HG02571 (cell line): ENCODE data around the gene SORBS2.

Source experiments
- ATAC-seq: cut with Tn5 transposase; IDR thresholded peaks from one replicate; pipeline ENCODE4 v1.9.1; 2021; ENCODE audit warnings: mild to moderate bottlenecking, moderate library complexity; ENCODE audit not compliant: unreplicated experiment

SORBS2 gene

DNA sequence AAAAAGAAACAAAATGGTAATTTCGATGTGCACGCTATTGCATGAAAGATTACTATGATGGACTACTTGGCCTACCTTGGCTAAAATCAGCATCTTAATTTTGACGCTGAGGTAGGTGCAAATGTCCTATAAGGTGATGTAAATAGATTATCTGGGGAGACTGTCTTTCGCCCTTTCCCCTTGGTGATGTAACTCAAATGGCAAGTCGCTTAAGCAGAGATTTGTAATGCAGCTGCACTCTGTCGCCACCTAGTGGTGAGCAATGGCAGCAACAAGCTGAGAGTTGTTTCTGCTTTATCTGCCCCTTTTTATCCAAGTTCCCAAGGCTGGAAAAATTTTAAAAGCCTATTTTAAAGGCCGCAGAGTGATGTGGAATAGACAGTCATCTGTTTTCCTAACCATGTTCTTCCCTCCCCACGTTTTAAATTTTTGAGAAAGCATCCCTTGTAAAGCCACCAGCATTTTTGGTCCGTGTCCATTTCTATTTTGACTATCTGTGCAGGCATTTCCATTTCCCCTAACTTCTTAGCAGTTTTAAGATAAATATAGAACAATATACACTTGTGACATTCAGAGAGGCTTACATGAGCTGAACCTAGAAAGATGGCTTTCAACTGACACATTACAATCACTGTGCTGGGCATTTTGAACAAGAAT, 214.3 kb downstream of the SORBS2 start:
- peak; percentile 69 for ATAC-seq

DNA sequence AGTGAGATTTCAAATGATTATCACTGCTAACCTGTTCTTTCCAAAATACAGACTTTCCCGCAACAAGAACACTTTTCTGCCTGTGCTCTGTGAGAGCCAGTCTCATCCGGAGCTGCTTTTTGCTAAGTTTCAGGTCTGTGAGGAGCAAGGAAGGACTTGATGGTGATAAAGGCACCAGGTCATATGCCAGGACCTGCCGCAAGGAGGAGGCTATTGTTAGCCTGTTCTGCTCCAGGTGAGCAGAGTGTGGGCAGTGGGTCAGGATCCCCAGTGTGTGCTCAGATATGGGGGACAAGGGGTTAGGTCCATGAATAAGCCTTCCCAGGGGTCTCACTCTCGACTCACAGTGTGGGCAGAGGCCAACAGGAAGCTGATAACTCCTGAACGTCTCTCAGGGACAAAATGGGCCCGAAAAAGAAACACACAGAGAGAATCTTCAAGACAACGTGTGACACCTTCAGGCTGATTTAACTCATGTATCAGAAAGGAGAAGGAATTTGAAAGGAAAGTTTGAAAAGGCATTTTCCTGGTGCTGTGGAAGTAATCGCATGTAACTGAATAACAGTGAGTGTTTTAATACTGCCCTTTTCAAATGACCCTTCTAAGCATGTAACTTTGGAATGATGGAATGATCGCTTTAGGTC, 219.0 kb downstream of the SORBS2 start:
- no peak for ATAC-seq

DNA sequence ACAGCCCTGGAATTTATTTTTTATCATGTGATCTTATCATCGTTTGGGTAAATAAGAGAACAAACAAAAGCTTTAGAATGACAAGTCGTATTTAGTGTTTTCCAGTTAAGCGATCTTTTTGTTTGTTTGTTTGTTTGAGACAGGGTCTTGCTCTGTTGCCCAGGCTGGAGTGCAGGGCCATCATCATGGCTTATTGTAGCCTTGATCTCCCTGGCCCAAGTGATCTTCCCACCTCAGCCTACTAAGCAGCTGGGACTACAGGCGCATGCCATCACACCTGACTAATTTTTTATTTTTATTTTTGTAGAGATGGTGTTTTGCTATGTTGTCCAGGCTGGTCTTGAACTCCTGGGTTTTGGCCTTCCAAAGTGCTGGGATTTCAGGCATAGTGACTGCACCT, 219.6 kb downstream of the SORBS2 start:
- ATAC-seq, result no peak

GRCh38 chr4:185591679-185592141, 220.3 kb downstream of the SORBS2 start:
- no peak for ATAC-seq

DNA sequence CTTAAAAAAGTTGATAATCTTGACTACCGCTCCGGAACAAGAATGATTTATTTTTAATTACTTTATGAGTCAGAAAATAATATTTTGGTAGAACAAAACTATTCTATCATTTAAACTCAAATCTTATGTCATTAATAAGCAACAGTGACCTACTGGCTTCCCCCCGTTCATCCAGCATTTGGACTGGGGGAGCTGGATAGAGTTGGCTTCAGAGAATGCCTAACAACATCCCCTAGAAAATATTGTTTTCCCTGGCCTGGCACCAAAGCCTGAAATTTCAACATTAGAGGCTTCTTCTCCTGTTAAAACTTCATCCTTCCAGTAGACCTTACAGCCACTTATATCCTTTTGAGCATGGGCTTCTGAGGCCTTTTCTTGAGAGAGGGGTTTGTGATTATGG, 221.0 kb downstream of the SORBS2 start:
- no peak for ATAC-seq

DNA sequence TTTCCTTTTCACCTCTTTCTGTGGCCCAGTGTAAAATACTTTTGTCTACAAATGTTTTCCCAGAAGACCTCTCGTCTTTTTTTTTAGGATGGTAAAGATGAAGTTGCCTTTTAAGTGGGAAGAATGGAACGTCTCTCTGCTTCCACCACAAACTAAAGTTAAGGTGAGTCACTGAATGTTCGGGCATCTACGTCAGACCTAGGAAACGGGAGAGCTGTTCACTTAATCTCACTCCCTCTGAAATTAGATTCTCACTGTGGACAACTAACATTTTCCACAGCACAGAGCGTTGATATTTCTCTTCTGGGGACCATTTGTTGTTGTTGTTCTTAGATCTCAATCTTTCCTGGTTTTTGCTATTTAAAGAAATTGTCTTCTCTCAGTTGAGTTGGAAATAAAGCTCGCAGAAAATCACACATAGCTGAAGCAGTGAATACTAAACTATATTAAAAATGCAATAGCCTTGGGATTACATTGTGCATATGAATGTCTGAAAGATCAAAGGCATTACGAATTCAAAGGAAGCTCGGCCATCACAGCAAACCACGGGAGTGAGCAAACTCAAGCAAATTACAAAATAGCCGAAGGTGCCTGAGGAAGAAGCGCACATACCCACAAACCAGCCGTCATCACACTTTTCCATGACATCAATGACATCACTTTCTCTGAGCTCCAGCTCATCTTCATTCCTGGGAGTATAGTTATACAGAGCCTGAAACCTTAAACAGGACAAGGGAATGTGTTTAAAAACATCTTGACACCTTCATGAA, 222.7 kb downstream of the SORBS2 start:
- ATAC-seq, result no peak

- ATAC-seq, result peak; percentile 99
Observed at GRCh38 chr4:185587427-185588161, 224.4 kb downstream of the SORBS2 start.

- no peak for ATAC-seq
Observed at GRCh38 chr4:185587030-185587426, 225.0 kb downstream of the SORBS2 start.

- ATAC-seq, result no peak
Observed at GRCh38 chr4:185585211-185585610, 226.8 kb downstream of the SORBS2 start.

DNA sequence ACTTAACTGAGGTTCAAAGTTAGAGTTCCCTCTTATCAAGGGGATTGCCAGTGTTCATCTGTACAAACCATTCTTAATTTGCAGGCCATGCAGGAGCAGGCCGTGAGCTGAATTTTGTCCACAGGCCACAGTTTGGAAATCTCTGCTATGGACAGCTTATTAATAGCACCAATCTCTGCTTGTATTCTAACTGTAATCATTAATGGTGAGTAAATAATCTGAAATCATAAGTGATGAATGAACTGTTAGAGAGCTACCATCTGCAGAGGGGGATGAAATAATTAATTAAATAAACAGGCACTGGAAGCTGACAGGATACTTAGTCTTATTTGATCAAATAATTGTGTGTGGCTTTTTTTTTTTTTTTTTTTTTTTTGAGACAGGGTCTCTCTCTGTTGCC, 228.2 kb downstream of the SORBS2 start:
- no peak for ATAC-seq

DNA sequence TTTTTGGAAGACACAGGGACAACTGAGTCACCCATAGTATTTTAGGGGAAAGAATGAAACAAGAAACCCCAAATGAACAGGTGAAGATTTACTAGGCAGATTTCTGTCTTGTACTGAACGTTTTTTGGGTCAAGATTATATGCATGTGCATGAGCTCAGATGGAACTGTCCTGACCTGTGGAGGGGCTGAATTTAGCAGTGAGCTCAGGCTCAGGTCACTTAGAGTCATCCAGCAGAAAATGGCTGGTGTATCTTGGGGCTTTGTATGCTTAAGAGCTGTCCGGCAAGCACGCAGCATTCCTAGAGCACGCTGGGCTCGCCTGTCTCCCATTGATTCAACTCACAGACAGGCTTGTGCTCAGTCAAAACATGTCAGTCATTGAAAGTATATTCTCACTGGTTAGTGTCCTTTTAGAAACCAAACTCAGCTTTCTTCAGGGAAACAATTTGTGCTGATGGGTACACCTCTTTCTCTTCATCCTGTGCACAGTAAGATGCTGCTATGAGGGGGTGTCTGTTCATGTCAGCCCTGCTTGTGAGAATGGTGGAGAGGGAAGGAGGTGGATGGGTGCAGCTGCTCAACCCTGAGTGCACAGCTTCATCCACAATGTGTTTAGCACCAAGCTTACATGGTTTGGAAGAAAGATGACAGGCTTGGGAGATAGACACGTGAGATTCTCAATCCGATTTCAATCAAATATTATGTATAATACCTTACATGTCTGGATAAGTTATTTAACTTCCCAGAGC, 229.2 kb downstream of the SORBS2 start:
- ATAC-seq, result no peak

DNA sequence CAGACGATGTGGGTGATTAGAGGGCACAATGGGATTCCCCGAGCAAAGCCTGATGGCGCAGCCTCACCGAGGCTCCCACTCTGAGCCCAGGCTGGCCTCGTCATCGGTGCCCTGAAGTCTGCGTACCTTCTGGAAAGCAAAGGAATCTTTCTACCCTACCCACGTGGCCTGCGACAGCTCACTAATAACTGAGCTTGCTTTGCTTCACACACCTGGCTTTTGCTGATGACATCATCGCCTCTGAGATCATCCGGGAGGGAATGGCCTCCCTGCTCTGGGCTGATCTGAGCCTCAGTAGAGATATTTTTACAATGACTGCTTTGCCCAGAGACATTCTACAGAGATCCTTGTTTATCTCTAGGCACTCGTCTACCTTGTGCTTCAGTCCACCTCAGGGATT, 231.3 kb downstream of the SORBS2 start:
- no peak for ATAC-seq

- no peak for ATAC-seq
Observed at GRCh38 chr4:185578284-185578683, 233.7 kb downstream of the SORBS2 start.

DNA sequence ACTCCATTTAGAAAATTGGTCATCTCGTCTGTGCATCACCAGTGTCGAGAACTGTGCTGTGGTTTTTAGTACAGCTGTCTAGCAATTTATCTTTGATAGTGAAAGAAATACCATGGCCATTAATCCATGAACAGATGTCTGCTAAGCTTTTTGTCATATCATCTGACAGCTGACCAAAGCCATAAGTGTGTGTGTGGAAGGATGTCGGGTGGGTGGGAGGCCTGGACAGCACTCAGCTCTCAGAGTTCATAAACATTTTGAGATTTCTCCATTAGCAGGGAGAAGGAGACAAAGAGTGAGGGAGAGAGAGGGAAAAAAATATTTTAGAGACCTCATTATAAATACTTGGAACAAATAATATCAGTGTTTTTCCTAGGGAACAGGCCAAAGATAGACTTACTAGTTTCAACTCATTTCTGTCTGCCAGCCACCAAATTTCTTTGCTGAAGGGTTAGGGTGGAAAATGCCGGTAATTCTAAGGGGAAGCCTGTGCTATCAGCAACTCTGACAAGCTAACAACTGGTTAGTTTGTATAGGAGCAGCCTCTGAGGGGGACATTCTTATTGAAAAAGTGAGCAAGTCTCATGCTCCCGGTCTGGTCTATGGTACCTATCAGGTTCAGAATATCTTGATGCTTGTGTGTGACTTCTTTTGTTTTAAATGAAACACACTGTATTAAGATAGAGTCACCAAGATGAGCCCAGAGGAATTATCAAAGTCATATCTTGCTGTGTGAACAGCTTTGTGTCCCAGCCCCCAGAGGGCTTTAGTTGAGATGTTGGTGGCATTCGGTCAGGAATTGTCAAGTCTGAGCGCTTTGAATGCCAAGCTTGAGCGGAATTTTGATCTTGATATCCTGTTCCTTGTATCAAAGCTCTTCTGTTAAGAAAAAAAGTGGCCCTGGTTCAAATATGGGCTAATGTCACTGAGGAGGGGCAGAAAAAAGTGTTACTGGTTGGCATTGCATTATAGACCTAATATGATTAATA, 234.7 kb downstream of the SORBS2 start:
- no peak for ATAC-seq

DNA sequence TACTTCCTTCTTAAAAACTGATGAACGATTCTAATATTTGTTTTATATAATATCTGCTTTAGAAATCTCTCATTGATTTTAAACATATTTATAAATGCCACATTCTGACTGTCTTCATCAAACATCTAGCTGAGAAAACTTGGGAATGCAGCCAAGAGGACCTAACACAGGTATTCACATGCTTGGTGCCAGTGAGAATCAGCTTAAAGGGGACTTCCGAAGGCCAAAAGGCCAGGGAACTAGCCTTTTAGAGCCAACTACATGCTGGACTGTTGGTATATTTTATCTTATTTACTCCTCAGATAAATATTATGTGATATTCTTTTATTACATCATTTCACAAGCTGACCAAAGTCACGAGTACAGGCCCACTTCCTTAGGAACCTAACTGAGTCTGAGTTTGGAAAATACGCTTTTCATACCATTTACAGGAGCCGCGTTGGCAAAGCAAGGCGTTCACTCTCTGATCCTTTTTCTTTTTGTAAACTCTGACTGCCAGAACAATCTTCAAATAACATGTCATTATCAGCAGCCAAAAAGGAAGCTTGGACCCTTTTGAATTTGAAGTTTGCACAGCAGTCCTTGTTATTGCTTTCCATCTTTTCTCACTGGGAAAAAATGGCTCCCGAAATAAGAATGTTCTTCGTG, 235.6 kb downstream of the SORBS2 start:
- ATAC-seq, result no peak

DNA sequence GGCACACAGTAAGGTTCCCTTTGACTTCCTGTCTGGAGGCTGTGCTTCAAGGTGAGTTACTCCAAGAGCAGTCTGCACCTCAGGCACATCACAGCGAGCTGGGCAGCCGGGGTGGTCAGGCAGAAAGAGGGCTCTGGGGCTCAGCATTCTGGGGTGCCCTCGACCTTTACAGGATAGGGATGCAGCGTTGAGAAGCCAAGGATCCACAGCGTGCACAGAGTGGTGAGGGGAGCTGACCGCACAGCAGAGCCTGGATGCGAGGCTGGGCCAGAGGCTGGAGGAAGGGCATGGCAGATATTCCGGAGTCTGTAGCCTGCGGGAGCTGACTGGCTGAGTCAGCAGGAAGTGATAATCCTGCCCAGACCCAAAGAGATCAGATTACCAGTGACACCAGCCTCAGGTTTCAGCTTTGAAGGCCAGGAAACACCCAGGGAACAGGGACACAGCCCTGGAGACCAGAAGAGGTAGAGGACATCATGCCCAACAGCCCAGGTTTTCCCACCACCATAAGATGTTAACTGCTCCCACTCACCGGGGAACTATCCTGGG, 238.3 kb downstream of the SORBS2 start:
- no peak for ATAC-seq

GRCh38 chr4:185570727-185571126, 241.3 kb downstream of the SORBS2 start:
- no peak for ATAC-seq
